ENCODE results near the gene CNBP. TPM values are rescaled to one million over a fixed set of nuclear protein-coding genes. Genes with fewer than 3 reads are reported as not detected.

CNBP gene
- total RNA-seq, 2 experiments from 2014 or later = 427 to 439 TPM

DNA sequence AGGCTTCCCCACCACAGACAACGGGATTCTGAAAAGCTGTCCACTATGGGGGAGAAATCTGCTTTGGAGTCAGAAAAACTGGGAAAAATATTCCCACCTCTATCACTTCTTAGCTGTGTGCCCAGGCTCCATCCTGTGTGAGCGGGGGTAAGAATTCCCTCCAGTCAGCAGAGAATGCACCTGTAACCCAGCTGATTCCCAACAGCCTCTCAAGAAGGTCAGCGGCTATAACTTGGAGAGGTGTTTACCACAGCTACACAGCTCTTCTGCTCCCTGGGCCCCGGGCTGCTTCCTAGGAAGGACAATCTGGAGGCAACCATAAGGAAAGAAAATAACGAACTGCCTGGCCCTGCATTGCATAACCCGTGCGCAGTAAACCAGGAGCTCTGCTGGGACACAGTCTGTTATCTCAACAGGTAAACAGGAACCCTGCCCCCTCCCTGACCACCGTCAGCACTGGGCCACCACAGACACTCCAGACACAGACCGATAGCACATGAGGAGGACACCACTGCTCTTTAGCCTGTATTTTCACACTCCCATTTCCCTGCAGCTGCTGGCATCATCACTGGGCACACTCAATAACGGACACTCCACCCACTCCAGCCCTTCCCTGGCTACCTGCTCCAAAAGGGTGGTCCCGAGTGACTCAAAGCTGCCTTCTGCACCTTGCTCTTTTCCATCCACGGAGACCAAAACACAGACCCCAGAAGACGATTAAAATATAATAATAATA, 64.2 kb downstream of the CNBP start:
- POLR2A ChIA-PET = interaction anchor here (0.6 to 5.7 kb wide), 4 partner anchors 63 to 160 kb away, joined by 3 to 26 read pairs (median 4); partner anchors contain the start of gene CNBP

DNA sequence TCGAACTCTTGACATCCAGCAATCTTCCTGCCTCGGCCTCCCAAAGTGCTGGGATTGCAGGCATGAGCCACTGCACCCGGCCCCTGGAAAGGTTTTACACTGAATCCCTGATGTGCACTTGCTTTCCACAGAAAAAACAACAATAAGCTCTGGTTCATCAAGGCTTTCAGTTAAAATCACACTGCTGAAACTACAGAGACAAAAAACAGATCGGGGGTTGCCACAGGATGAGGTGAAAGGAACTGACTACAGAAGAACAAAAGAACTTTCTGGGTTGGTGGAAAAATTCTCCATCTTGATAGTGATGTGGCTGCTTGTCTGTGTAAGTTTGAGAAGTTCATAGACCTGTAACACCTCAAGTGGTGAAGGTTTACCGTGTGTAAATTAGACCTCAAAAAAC, 65.0 kb downstream of the CNBP start:
- ChIA-PET CTCF (interaction anchor here (1.1 to 3.1 kb wide), 3 partner anchors 127 to 149 kb away, joined by 3 to 12 read pairs (median 3); no protein-coding TSS in a partner anchor), POLR2A (interaction anchor here (0.6 to 5.7 kb wide), 4 partner anchors 43 to 161 kb away, joined by 3 to 26 read pairs (median 4); partner anchors contain the start of gene CNBP)

More for the DNA sequence above, 64.2 kb downstream of the CNBP start:
- CTCF ChIA-PET = interaction anchor here (0.9 to 3.1 kb wide), 6 partner anchors 47 to 150 kb away, joined by 3 to 12 read pairs (median 5); no protein-coding TSS in a partner anchor

Other genes starting within 250 kb of the CNBP start
- under 1 TPM; 0.06 to 0.11 TPM for gene CFAP92, start 189.8 kb downstream of the CNBP start, total RNA-seq
- gene EFCC1, start 182.6 kb downstream of the CNBP start, total RNA-seq = under 1 TPM; 0.10 to 0.17 TPM
- not detected for gene GP9, start 123.1 kb downstream of the CNBP start, total RNA-seq
- 10 to 100 TPM; 25.2 to 32.5 TPM for gene RAB43, start 62.1 kb downstream of the CNBP start, total RNA-seq
- 10 to 100 TPM; 80.1 to 89.7 TPM for gene ISY1, start 22.8 kb downstream of the CNBP start, total RNA-seq
- gene COPG1, start 65.7 kb upstream of the CNBP start, total RNA-seq = 100 to 1,000 TPM; 137 to 139 TPM
- 10 to 100 TPM; 59.5 TPM for gene HMCES, start 95.0 kb upstream of the CNBP start, total RNA-seq
- under 1 TPM; 0.67 to 0.71 TPM for gene EFCAB12, start 244.7 kb upstream of the CNBP start, total RNA-seq

Measured in activated CD8-positive, alpha-beta memory T cell treated with anti-CD3 and anti-CD28 coated beads for 36 hours (primary cell).